ENCODE measurements around the gene FAM217B.

The FAM217B gene

DNA sequence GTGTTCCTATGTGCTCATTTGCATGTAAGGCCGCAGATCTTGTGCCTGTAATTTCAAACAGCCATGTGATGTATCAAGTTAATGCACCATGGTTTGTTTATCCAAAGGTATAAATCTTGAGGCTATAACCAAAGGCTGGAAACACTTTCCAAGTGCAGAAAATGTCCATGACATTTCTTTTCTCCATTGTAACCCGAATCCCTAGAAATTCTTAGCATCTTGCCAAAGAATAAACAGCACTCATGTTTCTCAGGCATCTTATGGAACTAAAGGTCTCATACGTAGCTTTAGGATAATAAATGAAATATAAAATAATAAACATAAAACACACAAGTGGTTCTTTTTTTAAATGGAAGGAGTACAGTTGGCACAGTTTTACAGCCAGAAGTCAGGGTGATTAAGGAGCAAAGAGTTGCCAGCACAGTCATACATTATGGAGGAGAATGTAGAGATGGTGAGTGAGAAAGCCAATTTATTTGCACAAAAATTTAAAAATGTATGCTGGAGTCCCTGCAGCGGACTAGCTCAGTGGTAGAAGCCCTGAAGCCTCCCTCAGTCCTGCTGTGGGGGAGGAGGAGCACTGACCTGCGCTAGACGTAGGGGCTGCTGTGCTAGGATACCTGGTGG, 36.1 kb downstream of the FAM217B start:
- no peak for DNase-seq (ENCODE audit: low read depth)

DNA sequence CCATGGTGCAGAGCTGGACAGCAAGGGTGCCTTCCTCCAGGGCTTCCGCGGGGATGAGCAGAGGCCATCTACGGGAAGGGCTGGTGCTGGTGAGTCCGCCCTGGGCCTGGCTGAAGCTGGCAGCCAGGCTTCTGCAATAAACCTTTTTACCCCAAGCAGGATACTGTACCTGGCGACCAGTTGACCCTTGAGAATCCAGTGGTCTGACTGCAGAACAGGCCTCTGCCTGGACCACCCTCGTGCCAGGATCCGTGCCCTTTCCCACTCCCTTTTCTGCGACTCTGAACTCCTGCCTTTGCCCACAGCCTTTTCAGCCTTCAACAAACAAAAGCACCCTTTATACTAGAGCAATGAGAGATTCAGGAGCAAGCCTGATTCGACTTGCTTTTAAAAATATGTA, 36.9 kb downstream of the FAM217B start:
- no peak for DNase-seq (ENCODE audit: low read depth)

DNA sequence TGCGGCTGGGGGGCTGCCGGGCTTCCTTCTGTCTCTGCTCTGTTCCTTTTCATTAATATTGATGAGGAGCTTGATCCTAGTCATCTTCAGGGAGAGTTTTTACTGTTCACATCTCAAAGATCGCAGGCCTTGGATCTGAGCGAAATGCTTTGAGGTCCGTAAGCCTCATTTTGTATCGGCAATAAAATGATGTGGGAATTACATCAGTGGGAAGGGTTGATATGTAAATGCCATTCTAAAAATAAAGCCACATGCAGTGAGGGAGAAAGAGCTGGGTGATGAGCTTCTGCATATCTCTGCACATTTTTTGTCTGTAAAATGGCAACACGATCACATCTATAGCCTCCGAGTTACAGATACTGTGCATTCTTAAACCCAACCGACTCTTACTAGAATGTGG, 42.9 kb downstream of the FAM217B start:
- no peak for DNase-seq (ENCODE audit: low read depth)

DNA sequence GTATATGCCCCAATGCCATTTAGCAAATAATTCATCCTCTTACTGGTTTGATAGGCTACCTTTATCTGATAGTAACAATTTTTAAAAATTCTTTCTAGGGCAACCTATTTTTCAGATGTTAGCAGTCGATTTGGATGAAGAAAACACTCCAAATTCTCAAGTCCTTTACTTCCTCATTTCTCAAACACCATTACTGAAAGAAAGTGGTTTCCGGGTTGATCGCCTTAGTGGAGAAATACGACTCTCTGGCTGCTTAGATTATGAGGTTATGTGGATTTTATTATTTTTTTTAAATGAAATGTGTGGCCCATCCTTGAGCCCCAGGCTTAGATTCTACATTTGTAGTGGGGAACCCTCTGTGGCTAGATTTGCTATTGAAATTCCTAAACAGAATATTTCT, 44.4 kb downstream of the FAM217B start:
- no peak for DNase-seq (ENCODE audit: low read depth)

DNA sequence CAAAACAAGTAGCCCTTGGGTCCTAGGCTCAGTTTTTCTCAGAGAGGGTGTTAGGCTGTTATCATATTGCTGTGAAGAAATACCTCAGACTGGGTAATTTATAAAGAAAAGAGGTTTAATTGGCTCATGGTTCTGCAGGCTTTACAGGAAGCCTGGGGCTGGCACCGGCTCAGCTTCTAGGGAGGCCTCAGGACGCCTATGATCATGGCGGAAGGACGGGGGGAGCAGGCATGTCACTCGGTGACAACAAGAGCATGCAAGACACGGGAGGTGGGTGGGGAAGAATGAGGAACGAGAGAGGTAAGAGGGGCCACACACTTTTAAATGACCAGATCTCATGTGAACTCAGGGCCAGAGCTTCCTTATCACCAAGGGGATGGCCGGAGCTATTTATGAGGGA, 45.0 kb downstream of the FAM217B start:
- no peak for DNase-seq (ENCODE audit: low read depth)

DNA sequence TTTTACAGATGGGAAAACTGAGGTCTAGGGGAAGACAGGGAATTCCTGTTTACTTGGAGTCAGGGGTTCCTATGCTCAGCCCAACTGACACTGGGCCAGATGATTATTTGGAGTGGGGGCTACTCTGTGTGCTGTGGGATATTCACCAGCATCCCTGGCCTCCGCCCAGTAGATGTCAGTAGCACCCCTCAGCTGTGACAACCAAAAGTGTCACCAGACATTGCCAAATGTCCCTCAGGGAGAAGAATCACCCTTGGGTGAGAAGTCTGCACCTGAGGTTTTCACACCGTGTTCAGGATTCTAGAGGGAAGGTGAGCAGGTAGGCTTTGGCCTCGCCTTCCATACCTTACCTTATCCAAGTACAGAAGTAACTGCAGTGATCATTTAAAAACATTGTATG, 45.7 kb downstream of the FAM217B start:
- no peak for DNase-seq (ENCODE audit: low read depth)

DNA sequence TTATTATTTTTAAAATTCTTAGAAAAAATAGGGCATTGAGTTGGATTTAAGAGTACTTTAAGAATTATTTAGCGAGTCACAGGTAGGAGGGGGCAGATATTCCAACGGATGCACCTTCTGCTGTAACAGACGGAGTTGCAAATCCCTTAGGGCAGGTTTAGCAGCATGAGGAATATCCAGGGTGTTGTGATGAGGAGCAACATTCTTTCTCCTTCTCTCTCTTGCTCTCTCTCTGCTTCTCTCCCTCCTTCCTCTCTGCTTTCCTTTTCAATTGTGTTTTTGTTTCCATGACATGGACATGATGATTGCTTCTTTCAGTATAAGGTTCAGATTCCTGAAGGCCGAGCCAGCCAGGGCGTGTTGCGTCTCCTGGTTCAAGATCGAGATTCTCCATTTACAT, 46.9 kb downstream of the FAM217B start:
- DNase-seq (ENCODE audit: low read depth): no peak

DNA sequence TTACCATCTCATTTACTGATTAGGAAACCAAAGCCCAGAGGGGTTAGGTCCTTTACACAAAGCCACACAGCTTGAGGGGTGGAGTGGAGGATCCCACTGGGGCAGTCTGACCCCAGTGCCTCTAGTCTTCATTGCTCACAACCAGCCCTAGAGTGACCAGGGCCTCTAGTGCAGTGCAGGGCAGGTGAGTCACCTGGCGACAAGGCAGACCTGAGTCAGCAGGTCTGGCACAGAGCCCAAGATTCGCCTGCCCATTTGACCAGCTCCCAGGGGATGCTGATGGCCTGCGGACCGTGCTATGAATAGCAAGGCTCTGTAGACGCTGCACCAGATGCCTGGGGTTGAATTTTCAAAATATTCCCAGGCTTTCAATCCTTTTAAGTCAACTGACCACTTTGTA, 48.0 kb downstream of the FAM217B start:
- DNase-seq (ENCODE audit: low read depth): no peak

DNA sequence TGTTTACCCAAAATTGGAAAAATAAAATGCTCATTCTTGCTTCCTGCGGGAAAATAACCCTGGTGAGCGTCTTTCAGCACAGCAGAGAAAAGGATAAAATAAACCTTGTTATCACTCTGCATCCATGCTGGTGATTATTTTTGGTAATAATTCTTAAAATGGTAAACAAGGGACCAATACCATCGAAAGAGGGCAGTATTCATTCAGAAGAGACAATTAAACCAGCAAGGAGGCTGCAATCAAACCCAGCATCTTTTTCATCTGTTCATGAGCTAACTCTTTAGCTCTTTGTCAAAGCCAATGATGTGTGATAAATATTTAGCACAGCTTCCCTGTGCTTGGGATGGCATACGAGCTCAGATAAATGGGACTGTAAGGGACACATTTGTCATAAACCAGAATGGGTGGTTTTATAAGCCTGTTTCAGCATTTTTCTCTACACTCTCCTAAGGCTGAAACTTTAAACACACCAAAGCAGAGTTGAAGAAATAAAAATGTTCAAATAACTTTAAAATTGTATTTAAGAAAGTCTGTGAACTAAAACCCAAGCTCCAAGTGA, 52.4 kb downstream of the FAM217B start:
- DNase-seq (ENCODE audit: low read depth): no peak

DNA sequence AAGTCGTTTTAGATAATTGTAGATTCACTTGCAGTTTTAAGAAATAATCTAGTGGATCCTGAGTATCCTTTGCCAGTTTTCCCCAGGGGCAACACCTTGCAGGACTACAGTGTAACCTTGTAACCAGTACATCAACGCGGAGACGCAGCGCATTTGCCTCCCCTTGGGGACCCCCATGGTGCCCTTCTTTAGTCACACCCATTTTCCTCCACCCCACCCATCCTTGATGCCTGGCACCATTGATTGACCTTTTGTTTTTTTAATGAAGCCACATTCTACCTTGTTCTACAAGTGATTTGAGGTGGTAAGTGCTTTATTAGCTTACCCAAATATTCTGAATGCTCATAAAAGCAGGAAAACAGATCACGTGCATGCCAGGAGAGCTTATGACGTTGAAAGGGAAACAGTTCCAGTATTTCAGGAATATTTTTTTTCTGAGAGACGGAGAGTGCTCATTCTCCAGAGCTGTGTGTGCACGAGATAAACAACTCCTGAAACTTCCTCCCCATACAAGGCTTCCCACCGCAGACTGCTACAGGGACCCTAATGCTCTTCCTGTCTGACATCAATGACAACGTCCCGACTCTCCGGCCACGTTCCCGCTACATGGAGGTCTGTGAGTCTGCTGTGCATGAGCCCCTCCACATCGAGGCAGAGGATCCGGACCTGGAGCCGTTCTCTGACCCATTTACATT, 53.7 kb downstream of the FAM217B start:
- DNase-seq (ENCODE audit: low read depth): no peak

DNA sequence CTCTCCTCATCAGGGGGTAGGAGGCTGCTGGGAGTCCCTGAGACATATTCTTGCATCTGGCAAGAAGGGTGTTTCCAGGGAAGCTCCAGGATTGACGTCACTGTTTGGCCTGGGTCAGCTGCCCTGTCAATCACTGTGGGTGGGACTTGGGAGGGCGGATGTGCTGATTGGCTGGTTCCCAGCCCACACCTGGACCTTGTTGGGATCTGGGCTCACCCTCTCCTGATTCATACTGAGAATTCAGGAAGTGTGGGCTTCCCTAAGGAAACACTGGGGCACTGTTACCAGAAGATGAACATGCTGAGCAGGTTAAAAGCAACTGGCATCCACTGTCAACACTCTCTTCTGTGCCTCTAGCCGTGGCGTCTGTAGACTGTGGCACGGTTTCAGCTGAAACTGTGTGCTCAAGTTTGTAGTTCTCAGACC, 54.5 kb downstream of the FAM217B start:
- DNase-seq (ENCODE audit: low read depth): no peak

DNA sequence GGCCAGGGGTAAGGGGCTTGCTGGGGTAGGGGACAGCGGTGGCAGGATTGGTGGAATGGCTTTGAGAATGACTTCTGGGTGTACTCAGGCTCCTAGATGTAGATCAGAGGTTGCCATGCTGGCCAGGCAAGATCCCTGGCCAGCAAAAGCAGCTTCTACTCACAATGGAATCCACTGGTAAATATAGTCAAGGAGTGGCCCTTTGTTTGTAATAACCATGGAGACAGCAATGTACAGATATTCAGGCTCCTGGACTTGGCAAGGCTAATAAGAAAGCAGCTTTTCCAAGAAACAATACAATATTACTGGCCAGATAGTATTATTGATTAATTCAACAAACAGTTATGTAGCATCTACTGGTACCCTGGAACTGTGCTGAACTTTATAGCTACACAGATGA, 55.9 kb downstream of the FAM217B start:
- DNase-seq (ENCODE audit: low read depth): no peak

DNA sequence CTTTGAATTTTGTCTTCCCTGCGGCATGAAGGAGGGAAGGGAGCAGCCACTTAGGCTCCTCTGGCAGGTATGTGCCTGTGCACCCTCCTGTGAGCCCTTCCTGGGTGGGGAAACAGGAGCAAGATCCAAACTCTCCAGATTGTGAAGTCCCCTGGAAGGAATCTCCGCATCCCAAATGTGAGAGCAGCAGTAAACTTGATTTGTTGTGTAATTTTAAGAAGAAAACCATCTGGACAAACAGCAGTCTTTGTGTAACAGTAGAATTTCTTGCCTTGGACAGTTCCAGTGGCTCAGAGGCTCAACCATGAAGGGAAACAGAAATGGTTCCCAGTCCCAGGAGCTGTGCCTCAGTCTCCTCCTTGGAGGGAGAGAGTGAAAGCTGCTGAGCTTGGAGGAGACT, 57.7 kb downstream of the FAM217B start:
- DNase-seq (ENCODE audit: low read depth): no peak

Measured in stimulated activated CD8-positive, alpha-beta memory T cell treated with anti-CD3 and anti-CD28 coated beads, Interleukin-4, amount 100 ng/mL, for 24 hours (primary cell).